HG02970 (cell line): Measurements from ENCODE around the gene GPN1.
"Not testable (repeated sequence)": the region's sequence is repeated elsewhere in the genome, so short reads cannot be mapped to it uniquely, and the experiment has no call there.

Experiments used
- ATAC-seq: cut with Tn5 transposase; IDR thresholded peaks from one replicate; pipeline ENCODE4 v1.9.1; 2021; ENCODE audit warnings: mild to moderate bottlenecking, moderate library complexity, moderate number of reproducible peaks; ENCODE audit not compliant: unreplicated experiment, low FRiP score

GPN1 gene

GRCh38 chr2:27628767-27629709 is at the start of gene GPN1, which contains the start of gene CCDC121:
TSS of gene GPN1 (plus strand) at chr2:27629050. CDS start at chr2:27629059, 9 bp downstream.
TSS of gene CCDC121 (minus strand) at chr2:27629012. CDS start at chr2:27627799, 1,213 bp downstream.
- ATAC-seq = peak; percentile 94

GRCh38 chr2:27581417-27582128 is 47.3 kb upstream of the GPN1 start:
- ATAC-seq = no peak

DNA sequence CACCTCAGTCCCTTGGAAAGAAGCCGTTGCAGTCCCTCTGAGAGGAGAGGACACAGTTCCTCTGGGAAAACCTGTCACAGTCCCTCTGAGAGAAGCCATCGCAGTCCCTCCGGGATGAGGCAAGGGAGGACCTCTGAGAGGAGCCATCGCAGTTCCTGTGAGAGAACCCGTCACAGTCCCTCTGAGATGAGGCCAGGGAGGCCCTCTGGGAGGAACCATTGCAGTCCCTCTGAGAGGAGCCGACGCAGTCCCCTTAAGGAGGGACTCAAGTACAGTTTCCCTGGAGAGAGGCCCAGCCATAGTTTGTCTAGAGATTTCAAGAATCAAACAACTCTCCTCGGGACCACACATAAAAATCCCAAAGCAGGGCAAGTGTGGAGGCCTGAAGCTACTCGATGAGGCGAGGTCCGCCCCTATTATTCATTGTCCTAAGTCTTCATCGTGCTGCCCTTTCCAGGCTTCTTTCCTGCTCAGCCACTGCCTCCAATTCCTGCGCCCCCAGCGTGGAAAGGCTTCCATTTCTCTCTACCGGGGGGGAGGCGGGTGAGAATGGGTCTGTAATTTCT is 46.6 kb upstream of the GPN1 start:
- no peak for ATAC-seq

- peak; percentile 78 for ATAC-seq
These were observed 46.0 kb upstream of the GPN1 start, which contains the start of gene ZNF512 for GRCh38 chr2:27582695-27583389. TSS of gene ZNF512 (plus strand) at chr2:27583042. CDS start at chr2:27583113, 71 bp downstream.

GRCh38 chr2:27583390-27583915 is 45.4 kb upstream of the GPN1 start:
- no peak for ATAC-seq

- ATAC-seq = no peak
These were observed 44.3 kb upstream of the GPN1 start for GRCh38 chr2:27584597-27584996.

DNA sequence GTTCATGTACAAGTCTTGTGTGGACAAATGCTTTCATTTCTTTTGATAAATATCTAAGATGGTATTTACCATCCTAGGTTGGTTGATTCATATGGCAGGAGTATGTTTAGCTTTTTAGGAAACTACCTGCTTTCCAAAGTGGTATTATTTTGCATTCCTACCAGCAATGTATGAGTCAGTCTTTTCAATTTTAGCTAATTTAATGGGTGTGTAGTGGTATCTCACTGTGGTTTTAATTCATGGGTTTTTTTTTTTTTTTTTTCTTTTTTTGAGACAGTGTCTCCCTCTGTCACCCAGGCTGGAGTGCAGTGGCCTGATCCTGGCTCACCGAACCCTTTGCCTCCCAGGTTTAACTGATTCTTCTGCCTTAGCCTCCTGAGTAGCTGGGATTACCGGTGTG is 41.8 kb upstream of the GPN1 start:
- no peak for ATAC-seq

DNA sequence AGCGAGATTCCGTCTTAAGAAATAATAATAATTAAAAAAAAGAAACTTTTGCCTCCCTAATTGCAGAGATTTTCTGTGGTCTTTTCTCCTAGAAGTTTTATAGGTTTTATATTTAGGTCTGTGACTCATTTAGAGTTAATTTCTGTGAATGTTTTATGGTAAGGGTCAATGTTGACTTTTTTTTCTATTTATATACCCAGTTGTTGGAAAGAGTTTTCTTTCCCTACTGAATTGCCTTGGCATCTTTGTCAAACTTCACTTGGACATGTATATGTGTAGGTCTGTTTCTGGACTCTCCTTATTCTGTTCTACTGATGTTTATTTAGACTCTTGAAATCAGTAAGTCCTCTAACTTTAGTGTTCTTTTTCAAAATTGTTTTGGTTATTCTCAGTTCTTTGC is 40.5 kb upstream of the GPN1 start:
- no peak for ATAC-seq

DNA sequence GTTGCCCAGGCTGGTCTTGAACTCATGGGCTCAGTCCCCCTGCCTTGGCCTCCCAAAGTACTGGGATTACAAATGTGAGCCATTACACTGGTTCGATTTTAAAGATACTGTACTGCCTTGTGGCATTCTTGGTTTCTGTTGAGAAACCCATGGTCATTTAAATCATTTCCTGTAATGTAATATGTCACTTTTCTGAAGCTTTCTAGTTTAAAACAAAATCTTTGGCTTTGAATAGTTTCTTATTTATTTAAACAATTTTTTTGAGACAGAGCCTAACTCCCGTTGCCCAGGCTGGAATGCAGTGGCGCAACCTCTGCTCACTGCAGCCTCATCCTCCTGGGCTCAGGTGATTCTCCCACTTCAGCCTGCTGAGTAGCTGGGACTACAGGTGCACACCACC is 37.1 kb upstream of the GPN1 start:
- no peak for ATAC-seq

- ATAC-seq = no peak
These were observed 35.6 kb upstream of the GPN1 start for GRCh38 chr2:27593240-27593639.

- ATAC-seq = not testable (repeated sequence)
These were observed 34.7 kb upstream of the GPN1 start for GRCh38 chr2:27594020-27594703.

DNA sequence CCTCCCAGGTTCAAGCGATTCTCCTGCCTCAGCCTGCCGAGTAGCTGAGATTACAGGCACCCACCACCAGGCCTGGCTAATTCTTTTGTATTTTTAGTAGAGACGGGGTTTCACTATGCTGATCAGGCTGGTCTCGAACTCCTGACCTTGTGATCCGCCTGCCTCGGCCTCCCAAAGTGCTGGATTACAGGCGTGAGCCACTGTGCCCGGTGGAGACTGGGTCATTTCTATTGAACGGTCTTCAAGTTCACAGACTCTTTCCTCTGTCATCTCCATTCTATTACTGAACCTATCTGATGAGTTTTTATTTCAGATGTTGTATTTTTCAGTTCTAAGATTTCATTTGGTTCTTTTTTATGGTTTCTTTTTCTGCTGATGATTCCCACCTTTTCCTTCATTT is 33.4 kb upstream of the GPN1 start:
- not testable (repeated sequence) for ATAC-seq

DNA sequence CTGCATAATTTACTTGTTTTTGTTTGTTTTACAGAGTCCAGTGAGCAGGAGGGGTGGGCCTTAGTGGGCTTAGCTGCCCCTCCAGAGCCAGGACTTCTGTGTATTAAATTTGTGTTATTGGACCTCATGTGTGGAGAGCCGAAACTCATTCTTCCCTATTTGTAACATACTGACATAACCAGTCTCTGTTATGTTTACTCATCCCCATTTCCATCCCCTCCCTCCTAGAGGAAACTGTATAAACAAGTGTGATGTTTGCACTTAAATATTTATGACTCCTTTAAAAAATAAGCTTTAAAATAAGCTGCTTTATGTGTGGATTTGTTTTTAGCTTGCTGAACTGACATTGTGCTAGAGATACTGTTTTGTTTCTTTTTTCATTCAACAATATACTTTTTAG is 32.2 kb upstream of the GPN1 start:
- no peak for ATAC-seq

DNA sequence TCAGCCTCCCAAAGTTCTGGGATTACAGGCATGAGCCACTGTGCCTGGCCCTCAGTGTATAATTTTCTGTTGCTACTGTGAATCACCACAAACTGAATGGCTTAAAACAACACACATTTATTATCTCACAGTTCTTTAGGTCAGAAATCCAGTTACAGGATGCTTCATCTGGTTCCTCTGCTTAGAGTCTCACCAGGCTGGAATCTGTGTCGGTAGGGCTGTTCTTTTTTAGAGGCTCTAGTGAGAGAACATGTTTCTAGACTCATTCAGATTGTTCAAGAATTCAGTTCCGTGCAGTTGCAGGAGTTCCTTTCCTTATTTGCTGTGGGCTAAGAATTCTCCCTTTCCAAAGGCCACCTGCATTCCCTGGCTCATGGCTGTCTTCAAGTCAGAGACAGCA is 22.2 kb upstream of the GPN1 start:
- no peak for ATAC-seq

GRCh38 chr2:27613985-27614384 is 14.9 kb upstream of the GPN1 start:
- no peak for ATAC-seq

- no peak for ATAC-seq
These were observed 13.5 kb upstream of the GPN1 start for GRCh38 chr2:27615316-27615715.

GRCh38 chr2:27621524-27621923 is 7.3 kb upstream of the GPN1 start:
- ATAC-seq = no peak

DNA sequence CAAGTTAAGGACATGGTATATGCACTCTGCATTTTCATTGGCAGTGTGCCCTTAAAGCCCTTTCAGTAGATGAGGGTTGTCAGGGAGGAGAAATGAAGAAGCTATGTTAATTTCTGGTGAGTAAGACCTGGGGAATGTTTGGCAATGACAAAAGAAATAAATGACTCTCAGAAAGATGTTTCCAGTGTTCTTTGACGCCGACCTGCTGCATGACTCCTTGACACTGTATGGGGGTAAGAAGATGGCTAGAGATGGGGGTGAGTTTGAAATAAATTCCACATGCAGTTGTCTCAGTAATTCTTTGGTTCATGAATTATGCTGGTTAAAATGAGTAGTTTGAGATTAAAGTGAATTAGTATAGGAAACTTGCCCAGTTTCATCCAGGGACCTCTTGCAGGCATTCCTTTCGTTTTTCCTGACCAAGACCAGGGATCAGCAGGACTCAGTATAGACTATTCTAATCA is 5.9 kb upstream of the GPN1 start:
- ATAC-seq = no peak

- ATAC-seq = no peak
These were observed 3.9 kb upstream of the GPN1 start for GRCh38 chr2:27624943-27625342.
